ENCODE data around the gene TEX2.
A peak's percentile ranks its signal among the peaks of the same experiment; 100 is the strongest.

The TEX2 gene

DNA sequence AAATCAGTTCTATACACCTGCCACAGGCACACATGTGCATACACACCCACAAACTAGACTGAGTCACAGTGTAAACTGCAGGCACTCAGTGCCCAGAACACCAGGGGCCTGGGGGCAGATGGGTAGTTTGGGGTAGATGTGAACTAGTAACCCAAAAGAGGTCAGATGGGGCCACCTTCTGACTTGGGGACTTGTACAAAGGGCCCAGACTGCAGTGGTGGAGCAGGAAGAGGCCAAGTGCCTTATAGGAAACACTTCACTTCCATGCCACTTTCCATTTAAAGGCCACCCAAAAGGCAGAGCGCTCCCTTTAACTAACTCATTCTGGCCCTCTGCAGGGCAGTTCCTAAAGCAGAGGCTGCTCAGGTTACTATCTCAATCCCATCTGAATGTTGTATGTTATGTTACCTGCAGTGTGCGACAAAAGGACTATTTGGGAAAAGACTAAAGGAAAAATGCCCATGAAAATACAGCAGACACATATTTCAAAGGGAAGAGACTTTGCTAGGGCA, 105.3 kb downstream of the TEX2 start:
- DNase-seq, result no peak

DNA sequence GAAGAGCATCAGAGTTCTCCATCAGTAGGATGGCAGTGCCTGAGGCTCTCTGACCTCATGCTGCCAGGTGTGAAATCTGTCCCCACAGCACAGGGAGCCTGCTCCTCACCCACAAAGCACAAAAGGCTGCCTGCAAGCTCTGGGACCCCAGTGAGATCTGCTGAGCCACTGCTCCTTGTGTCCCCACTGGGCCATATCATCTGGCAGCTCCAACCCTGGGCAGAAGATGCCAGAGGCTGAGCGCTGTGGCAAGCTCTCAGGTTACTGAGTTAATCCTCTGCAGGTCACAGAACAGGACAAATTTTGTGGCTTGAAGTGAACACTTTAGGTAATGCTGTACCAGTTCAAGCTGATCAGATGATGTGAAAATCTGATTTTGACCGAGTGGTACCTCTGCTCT, 106.4 kb downstream of the TEX2 start:
- DNase-seq, result no peak

DNA sequence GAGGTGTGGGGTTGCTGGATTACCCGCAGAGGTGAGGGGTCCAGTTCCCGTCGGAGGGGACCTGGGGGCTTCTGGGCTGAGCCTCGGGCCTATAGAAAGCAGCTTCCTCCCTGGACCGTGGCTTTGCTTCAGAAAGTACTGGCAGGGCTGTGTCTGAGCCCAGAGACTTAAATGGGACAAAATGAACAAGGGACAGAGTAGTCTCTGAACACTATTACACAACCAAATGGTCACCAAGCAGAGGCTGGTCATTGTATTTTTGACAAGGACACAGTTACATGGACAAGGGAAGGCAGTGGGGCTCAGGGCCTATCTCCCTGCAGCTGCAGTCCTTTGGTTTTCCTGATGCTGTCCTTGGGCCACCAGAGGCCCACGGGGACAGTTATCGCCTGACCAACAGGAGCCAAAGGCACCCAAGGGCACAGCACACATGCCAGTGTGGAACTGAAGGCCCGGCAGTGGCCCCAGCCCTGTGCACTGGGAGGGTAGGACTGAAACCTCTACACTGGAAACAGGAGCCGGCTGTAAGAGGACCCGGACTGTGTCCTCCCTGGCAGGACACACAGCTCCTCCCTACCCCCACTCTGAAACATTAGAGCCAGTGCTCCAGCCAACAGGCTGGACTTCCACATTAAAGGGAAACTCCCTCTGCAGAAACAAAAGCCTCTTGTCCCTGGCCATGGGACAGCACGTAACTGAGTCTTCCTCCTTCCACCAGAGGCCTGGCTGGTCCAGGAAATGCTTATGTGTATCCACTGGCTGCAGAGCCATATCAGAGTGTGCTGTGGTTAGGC, 107.1 kb downstream of the TEX2 start:
- DNase-seq, result no peak

DNA sequence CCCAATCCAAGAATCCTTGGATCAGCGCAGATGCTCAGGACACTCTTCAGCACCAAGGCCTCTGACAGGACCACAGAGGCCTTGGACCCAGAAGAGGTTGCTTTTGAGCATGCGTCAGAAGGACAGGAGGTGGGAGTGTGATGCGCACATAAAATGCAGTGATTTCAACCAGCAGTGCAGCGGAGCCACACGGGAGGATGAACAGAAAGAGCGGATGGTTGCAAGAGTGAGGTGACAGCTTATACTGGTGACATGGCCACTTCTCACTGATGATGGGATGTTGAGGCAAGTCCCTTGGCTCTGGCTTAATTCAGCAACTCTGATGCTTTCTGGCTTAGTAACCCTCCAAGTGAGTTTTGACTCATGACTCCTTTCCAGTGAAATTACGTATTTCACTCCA, 107.9 kb downstream of the TEX2 start:
- DNase-seq, result no peak

DNA sequence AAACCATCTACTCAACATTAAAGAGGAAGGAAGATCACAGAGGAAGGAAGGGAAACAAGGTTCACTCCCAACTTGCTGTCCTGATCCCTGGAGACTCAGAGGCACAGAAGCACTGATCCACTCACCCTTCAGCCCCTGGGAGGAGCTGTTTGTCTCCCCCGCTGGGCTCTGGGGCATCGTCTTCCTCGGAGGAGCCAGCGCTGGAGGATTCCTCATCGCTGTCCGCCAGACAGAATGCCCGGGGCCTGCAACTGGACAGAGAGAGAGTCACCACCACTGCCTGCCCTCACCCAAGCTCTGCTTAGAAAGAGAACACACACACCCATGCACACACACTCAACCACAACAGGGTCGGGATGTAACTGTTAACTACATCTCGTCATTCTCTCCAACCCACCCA, 108.3 kb downstream of the TEX2 start:
- DNase-seq, result no peak

DNA sequence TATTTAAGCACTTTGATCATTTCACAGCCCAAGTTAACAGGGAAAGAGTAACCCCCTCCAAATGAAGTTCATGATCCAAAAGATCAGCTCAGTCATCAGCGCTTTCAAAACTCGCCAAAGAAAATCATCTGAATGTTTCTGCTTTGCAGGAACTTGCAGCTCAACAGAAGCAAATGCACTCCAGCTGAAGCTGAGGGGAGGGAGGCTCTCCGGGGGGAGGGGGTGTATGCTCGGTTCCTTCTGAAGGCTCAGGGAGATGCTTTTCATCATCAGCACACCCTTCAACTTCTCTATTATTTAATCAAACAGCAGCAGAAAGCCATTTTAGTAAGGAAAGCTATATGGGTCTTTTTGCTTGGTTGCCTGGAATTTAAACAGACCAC, 108.8 kb downstream of the TEX2 start:
- DNase-seq, result no peak

DNA sequence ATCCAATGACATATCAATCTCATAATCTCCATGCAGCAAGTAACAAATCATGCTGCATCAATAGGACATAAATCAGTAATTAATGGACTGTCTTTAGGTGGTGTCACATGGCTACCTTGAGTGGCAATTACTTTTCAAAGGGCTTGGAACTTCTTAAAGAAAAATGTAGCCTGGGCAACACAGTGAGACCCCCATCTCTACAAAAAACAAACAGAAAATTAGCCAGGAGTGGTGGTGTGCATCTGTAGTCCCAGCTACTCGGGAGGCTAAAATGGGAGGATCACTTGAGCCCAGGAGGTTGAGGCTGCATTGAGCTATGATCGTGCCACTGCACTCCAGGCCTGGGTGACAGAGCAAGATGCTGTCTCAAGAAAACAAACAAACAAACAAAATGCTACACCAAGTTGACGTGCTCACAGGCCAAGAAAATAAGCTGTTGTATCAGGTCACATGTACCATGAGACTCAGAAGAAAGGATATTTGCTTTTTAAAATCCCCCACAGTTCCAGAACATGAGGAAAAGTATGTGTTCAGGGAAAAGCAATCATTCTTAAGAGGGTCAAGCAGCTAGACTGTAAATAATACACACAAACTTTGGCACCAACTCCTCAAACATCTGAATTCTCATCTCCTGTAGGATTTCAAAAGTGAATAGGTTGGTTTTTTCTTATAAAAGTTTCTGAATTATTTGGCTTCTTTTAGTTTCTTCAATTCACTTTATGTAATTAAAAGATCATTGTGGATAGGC, 109.3 kb downstream of the TEX2 start:
- DNase-seq, result no peak

DNA sequence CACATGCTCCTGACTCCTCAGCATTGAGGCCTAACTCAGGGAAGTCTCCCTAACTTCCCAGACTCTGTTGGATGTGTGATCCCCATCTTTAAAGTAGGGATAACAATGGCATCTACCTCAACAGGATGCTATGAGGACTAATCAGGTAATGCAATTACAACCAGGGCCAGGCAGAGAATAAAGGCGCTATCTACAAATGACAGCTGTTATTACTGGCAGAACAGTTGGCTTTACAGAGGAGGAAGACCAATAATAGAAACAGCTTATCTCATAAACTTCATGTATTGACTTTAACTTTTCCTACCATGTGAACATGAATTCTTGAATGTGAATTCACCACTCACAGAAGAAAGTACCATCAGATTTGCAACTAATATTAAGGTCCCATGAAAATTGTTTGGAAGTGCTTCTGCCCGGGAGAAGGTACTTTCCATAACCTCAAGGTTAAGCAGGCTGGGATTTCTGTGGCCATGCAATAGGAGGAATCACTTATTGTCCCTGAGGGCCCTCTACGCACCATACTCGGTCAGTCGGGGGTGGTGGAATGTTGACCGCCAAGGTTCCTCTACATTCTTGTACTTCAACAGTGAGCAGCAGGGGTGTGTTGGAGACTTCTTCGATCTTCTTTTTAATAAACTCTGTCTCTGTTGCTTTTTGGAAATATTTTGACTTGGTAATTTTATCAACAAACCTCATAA, 110.5 kb downstream of the TEX2 start:
- no peak for DNase-seq

DNA sequence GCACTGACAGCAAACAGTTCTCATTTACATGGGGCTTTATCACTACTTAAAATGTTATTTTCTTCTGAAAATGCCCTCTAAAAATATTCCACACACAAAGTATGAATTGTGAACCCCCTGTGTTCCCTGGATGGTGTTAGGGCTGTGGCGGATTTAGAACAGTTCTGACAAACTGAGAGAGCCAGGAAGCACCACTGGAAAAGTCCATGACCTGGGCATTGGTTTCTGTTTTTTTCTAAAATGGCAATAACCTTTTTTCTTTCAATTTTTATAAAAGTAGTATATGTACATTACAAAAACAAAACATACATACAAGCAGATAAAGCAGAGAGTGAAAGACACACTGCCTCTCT, 112.1 kb downstream of the TEX2 start:
- no peak for DNase-seq

DNA sequence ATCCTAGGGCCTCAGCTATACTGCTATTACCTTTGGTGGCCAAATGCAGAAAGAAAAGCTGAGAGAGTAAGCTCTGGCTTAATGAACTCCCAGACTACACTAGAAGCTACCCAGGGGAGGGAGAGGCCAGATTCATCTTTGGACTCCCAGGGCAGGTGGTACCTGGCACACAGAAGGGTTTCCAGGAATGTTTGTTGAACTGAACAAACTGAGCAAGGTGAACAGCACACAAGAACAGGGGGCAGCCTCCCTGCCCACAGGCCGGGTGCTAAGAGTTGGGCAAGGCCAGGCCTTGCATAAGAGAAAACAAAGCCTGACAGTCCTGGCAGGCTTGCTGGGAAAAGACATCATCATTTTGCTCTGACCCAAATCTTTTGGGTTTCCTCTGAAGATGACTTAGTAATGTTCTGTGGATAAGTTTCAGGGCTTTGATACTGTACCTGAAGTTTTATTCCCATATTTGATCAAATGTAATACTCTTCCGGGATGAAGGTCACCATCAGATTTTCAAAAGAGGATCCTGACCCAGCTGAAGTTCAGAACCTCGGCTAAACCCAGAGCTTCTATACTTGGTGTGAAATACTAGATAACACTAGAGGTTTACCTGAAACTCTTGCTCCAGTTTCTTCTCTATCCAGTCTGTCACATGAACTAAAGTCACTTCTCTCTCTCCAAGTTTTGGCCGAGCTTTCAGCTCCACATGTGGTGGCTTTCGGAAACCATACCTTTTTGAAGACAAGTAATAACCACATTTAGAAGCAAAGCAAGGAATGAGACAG, 112.6 kb downstream of the TEX2 start:
- DNase-seq, result no peak

DNA sequence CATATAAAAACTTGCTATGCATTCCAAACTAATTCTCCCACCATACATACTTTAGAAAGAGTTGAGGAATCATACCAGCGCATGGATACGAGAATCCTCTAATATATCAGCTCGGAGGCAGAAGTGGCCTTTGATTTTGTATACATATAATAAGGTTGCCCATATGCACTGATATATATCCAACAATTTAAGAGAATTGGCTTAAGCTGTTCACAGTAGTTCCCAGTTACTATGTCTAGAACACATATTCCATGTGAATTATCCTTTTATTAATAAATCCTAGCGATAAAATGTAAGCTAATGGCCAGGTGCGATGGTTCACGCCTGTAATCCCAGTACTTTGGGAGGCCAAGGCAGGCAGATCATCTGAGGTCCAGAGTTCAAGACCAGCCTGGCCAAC, 113.9 kb downstream of the TEX2 start:
- DNase-seq, result no peak

DNA sequence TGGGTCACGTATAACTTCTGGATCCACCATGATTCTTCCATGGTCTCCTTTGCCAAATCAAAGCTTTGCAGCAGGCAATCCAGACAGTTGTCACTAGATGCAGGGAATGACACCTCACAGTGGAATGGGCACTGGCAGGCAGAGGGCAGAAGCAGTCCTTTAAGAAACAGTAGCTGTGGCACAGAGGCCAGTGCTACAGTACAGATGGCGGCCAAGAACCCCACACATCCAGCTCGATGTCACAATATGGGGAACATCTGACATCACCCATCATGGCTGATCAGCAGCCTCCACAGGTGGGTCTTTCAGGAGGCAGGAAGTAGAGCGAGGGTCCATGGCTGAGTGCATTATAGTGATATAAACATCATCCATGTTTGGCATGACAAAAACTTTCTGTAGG, 114.4 kb downstream of the TEX2 start:
- no peak for DNase-seq

DNA sequence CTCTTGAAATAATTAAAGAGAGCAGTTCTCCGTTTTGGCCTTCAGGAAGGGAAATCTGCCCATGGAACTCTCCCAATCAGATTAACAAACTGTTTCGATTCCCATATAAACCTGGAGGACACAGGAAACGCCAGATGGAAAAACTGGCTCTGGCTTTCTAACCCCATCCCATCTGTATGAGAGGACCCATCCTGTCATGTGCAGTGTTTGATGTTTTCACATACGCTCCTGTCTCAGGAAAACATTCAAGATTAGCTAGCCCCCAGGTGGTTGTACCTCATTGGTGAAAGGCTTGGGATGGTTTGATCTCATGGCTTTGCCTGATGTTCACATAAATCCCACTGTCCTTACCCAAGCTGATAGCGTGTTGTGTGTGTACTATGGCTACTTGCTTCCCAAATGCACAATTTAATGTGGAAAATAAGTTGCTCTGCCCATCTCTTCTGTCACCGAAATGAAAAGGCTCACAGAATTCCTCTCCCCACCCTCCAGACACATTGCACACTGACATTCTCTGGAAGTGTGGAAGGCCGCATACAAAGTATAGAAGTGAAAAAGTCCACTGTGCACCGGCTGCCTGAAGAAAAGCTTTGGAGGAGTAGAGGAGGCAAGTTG, 114.9 kb downstream of the TEX2 start:
- no peak for DNase-seq

DNA sequence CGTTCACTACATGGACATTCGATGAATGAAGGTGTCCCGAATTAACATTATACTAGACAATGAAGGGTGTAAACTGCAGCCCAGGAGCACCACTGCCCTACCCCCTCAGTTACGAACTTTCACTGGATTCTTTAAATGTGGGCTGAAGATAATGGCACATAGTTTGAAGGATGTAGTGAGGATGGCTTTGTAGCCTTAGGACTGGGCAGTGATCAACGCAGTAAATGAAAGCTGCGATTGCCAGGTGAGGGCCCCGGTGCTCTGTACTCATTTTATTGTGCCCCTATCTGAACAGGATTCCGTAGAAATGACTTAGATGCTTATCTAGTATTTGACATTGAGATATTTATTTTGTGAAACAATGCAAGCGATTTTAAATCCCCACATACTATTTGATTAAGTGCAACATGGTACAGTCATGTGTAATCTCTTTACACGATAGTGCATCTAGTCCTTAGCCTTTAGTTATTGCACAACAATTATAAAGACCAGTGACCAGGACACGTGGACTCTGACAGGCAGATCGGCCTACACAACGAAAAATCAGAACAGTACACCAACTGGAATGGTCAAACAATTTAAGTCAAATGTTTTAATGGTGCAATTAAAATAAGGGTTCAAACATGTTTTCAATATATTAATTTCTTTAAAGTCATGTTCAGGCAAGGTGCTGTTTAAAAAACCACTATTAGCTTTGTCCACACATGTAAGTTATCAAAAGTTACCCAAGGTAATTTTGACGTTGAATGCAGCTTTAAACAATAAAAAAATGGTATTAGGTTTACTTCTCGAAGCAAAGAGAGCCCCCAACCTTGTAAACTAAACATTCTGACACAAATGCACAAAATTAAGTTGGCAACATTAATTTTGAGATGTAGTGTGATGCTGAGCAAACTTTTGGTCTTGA, 115.7 kb downstream of the TEX2 start:
- no peak for DNase-seq

DNA sequence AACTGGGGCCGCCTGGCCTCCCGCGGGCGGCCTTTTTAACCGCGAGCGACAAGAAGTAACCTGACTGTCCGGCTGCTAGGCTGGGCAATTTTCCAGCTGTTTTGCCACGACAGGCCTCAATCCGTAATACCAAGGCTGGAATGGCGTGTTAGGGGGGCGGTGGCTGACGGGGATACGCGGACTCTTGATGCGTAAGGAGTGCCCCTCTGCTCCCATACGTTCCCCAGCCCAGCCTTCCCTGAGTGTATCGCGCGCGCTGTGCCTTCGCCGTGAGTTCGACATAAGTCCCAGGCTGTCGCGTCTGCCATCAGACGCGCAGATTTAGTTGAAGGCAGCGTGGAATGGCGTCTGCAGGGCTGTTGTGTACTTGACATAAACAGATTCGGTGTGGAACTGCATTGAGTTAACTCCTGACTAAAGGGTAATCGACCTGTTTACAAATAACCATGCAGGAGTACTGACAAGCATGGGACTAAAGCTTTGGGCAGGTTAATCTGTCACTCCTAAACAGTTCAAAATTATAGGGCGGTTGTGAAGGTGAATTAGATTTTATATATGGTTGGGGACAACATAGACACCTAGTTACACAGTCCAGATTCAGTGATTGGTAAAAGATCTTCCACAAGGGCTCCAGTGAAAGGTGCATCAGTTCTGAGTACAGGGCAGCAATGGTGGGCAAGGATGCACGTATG, 116.5 kb downstream of the TEX2 start:
- peak; percentile 17 for DNase-seq

DNA sequence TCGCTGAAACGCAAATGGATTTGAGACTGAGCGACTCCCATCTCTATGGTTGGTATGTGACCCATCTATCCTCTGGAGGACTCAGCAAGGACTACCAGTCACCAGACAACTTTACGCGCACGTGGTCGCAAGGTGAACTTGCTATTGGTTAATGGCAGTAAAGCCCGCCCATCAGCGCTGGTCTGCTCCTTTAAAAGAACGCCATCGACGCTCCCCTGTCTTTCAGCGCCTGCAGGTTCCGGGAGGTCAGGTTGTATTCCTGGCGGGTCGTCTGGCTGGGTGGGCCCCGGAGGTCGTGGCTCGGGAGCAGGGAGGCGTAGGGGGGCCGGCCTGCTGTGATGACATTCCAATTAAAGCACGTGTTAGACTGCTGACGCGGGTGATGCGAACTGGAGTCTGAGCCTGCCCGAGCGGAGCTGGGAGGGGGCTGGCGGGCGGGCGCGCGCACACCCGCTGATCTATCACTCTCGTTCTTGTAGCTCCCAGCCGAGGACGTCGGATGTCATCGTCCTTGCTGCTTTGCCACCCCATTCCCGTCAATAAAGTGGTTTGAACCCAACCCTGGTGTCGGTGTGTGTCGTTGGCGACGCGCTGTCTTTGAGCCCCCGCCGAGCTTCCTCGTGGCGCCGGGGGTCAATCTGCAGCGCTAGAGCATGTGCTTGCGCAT, 117.2 kb downstream of the TEX2 start:
- DNase-seq, result peak; percentile 98

DNA sequence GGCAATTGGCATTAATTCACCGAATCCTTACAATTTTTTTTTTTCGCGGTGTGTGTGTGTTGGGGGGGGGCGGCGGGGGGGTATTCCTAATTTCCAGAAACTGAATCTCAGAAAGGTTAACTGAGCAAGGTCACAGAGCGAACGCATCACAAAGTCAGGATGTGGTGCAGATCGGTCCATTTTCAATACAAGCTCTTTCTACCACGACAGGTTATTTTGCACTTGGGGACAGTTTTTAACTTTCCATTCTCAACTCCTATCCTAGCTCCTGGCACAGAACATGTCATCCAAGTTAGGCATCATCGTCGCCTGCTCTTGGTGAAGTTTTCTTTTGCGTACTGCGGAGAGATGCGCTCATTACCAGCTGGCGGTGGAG, 117.7 kb downstream of the TEX2 start:
- no peak for DNase-seq

DNA sequence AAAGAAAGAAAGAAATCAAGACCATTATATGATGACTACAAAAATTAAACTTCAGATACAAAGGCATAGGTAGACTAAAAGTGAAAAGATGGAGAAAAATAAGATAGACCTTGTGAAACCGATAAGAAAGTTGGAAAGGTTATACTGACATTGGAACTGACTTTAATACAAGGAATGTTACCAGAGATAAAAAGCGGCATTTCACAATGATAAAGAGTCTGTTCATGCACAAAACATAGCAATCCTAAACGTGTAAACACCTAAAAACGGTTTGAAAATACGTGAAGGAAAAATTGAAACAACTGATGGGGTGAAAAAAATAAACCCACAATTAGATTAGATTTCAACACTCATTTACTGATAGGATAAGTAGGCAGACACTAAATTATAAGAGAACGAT, 123.5 kb downstream of the TEX2 start:
- DNase-seq, result no peak

DNA sequence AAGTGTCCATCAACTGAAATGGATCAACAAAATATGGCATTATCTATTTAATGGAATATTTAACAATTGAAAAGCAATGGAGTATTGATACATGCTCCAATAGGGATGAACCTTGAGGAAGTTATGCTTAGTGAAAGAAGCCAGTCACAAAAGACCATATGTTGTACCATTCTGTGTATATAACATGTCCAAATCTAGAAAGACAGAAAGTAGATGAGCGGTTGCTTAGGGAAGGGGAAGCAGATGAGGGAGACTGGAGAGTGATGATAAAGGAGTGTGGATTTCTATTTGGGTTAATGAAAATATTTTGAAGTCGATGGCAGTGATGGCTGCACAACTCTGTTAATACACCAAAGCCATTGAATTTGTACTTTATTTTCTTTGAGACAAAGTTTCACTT, 124.6 kb downstream of the TEX2 start:
- DNase-seq, result no peak

DNA sequence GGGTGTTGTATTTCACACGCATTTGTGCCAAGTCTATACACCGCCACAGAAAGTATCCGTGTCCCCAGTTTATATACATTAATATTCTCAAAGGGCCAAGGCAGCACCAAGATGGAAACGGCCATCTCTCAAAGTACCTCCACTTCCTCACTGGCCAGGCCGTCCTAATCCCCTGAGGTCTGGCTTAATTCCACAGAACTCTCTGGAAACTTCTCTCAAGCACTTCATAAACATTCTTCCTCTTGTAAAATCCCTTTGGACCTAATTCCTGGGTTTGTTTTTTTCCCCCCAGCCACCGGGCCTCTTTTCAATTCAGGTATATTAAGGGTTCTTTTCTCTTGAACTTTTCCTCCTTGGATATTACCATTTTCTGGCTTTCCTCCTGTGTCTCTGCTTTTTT, 128.1 kb downstream of the TEX2 start:
- no peak for DNase-seq

Data from DMS153 (cell line).